NT2/D1 (cell line): ENCODE data around the gene MYL2.

Experiments
- SUZ12 ChIP-seq: IDR thresholded peaks from 2 replicates; pipeline ENCODE4 v1.6.1; 2011; ENCODE audit not compliant: insufficient read length, insufficient read depth; ENCODE audit errors: extremely low read depth
- YY1 ChIP-seq: IDR thresholded peaks from 2 replicates; pipeline ENCODE4 v1.6.1; 2011; ENCODE audit not compliant: insufficient read length, insufficient read depth

GRCh38 chr12:110920324-110920910 lies at the start of gene MYL2:
- TF ChIP-seq YY1, result no peak
- TF ChIP-seq SUZ12, result no peak
